Measurements from ENCODE around the gene PTOV1. TPM values are rescaled to one million over a fixed set of nuclear protein-coding genes. Genes with fewer than 3 reads are reported as not detected.

Gene PTOV1
- total and polyA plus RNA-seq, 2 of the 13 experiments (the other 11 are each of a cell fraction or from before 2014, with no cell fraction given) = 63.5 to 68.5 TPM

DNA sequence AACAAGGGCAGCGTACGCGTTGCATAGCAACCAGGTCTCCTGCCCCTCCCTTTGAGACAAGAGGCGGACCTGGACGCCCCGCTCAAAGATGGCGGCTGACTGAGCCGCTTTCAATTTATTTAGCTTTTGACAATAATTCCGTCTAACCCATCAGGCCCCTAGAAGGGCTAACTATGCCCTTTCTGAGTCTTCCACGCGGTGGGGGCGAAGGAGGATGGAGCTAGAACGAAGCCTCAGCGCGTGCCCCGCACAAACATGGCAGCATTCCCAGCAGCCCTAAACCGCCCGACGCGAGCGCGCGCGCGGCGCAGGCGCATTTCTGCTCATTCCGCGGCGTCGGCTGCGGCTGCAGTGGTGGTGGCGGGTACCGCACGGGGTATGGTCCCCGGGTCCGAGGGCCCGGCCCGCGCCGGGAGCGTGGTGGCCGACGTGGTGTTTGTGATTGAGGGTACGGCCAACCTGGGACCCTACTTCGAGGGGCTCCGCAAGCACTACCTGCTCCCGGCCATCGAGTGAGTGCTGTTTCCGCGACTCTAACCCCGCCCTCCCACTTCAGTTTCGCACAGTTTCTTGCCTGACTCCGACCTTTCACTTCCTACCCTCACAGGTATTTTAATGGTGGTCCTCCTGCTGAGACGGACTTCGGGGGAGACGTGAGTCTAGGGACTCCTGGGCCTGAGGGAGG, 32.9 kb upstream of the PTOV1 start, which contains the start of gene MED25 (continued):
- TF ChIP-seq, protein P1, sequence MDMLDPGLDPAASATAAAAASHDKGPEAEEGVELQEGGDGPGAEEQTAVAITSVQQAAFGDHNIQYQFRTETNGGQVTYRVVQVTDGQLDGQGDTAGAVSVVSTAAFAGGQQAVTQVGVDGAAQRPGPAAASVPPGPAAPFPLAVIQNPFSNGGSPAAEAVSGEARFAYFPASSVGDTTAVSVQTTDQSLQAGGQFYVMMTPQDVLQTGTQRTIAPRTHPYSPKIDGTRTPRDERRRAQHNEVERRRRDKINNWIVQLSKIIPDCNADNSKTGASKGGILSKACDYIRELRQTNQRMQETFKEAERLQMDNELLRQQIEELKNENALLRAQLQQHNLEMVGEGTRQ (IDR thresholded peaks at IDR 0.05; ENCODE audit: low read depth, low read length) = no peak
- TF ChIP-seq, protein P1 (CRISPR knock-in tag; IDR thresholded peaks at IDR 0.05; ENCODE audit: borderline replicate concordance) = no peak
- TF ChIP-seq ZFP82 (CRISPR knock-in tag; IDR thresholded peaks at IDR 0.05; ENCODE audit: borderline replicate concordance) = 0 out of 2 replicates have a peak, but pooled peaks have one; percentile 32
- no peak for TF ChIP-seq HHEX (CRISPR knock-in tag; IDR thresholded peaks at IDR 0.05)
- TF ChIP-seq ZNF749 (CRISPR knock-in tag; IDR thresholded peaks at IDR 0.05; ENCODE audit: borderline replicate concordance) = peak; percentile 42; the same call in 1 of the 2 replicates
- no peak for TF ChIP-seq ZNF354B (CRISPR knock-in tag; IDR thresholded peaks at IDR 0.05)
- TF ChIP-seq HOXA5 (CRISPR knock-in tag; IDR thresholded peaks at IDR 0.05) = 0 out of 2 replicates have a peak, but pooled peaks have one; percentile 55
- no peak for TF ChIP-seq NCOA5 (CRISPR knock-in tag; IDR thresholded peaks at IDR 0.05)
- TF ChIP-seq CEBPZ (IDR thresholded peaks at IDR 0.05; ENCODE audit: low read length) = no peak
- no peak for TF ChIP-seq SMC3 (IDR thresholded peaks at IDR 0.05; ENCODE audit: low read length)
- TF ChIP-seq SP5 (CRISPR knock-in tag; IDR thresholded peaks at IDR 0.05; ENCODE audit: borderline replicate concordance, low read depth) = no peak
- TF ChIP-seq SIN3A (IDR thresholded peaks at IDR 0.05; ENCODE audit: borderline replicate concordance, low read depth, low read length) = 0 out of 2 replicates have a peak, but pooled peaks have one; percentile 35
- TF ChIP-seq ETV6 (CRISPR knock-in tag; conservative IDR thresholded peaks at IDR 0.05) = no peak; the same call in 1 of the 2 replicates
- TF ChIP-seq, protein P2, sequence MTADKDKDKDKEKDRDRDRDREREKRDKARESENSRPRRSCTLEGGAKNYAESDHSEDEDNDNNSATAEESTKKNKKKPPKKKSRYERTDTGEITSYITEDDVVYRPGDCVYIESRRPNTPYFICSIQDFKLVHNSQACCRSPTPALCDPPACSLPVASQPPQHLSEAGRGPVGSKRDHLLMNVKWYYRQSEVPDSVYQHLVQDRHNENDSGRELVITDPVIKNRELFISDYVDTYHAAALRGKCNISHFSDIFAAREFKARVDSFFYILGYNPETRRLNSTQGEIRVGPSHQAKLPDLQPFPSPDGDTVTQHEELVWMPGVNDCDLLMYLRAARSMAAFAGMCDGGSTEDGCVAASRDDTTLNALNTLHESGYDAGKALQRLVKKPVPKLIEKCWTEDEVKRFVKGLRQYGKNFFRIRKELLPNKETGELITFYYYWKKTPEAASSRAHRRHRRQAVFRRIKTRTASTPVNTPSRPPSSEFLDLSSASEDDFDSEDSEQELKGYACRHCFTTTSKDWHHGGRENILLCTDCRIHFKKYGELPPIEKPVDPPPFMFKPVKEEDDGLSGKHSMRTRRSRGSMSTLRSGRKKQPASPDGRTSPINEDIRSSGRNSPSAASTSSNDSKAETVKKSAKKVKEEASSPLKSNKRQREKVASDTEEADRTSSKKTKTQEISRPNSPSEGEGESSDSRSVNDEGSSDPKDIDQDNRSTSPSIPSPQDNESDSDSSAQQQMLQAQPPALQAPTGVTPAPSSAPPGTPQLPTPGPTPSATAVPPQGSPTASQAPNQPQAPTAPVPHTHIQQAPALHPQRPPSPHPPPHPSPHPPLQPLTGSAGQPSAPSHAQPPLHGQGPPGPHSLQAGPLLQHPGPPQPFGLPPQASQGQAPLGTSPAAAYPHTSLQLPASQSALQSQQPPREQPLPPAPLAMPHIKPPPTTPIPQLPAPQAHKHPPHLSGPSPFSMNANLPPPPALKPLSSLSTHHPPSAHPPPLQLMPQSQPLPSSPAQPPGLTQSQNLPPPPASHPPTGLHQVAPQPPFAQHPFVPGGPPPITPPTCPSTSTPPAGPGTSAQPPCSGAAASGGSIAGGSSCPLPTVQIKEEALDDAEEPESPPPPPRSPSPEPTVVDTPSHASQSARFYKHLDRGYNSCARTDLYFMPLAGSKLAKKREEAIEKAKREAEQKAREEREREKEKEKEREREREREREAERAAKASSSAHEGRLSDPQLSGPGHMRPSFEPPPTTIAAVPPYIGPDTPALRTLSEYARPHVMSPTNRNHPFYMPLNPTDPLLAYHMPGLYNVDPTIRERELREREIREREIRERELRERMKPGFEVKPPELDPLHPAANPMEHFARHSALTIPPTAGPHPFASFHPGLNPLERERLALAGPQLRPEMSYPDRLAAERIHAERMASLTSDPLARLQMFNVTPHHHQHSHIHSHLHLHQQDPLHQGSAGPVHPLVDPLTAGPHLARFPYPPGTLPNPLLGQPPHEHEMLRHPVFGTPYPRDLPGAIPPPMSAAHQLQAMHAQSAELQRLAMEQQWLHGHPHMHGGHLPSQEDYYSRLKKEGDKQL (CRISPR knock-in tag; IDR thresholded peaks at IDR 0.05; ENCODE audit: low read depth) = no peak; the same call in 1 of the 2 replicates
- no peak for TF ChIP-seq FOXC1 (CRISPR knock-in tag; IDR thresholded peaks at IDR 0.05; ENCODE audit: borderline replicate concordance)
- no peak for TF ChIP-seq MXD1 (CRISPR knock-in tag; IDR thresholded peaks at IDR 0.05)
- no peak for TF ChIP-seq ZNF570 (CRISPR knock-in tag; IDR thresholded peaks at IDR 0.05; ENCODE audit: borderline replicate concordance)

Measured in HepG2 (cell line).